Uterus (tissue), 4 donors: ENCODE data around the gene SPOCK1. TPM values are rescaled to one million over a fixed set of nuclear protein-coding genes. Genes with fewer than 3 reads are reported as not detected.

ENCODE experiments used
- DNase-seq, 2 donors: peaks; one replicate each; pipeline ENCODE4 v3.0.0-alpha.2; 2019 to 2020
- H3K27ac ChIP-seq, 2 donors: fragments of 200-600 bp; sonication (generic); 1 replicate in 1 of 2; 2 replicates in 1 of 2; pipeline ENCODE4 v1.5.1; 2016 to 2018
- H3K27me3 ChIP-seq, 2 donors: fragments of 200-600 bp; sonication (generic); one replicate each; pipeline ENCODE4 v1.5.1; 2018 to 2019; ENCODE audit warnings: control low read depth in 1 of 2
- H3K36me3 ChIP-seq, 2 donors: fragments of 200-600 bp; sonication (generic); one replicate each; pipeline ENCODE4 v1.5.1; 2019; ENCODE audit warnings: control low read depth in 1 of 2
- H3K4me1 ChIP-seq, 2 donors: fragments of 200-600 bp; sonication (generic); one replicate each; pipeline ENCODE4 v1.5.1; 2018 to 2019; ENCODE audit warnings: control low read depth in 1 of 2
- H3K4me3 ChIP-seq, 2 donors: fragments of 200-600 bp; sonication (generic); 1 replicate in 1 of 2; 2 replicates in 1 of 2; pipeline ENCODE4 v1.5.1; 2018 to 2019; ENCODE audit warnings: mild to moderate bottlenecking in 1 of 2
- H3K9me3 ChIP-seq, 2 donors: fragments of 200-600 bp; sonication (generic); one replicate each; pipeline ENCODE4 v1.5.1; 2019; ENCODE audit warnings: control low read depth in 1 of 2
- CTCF ChIP-seq, 4 experiments: fragments of 200-600 bp in 2 of 4; fragments of 450-650 bp in 2 of 4; sonication (generic) in 2 of 4; IDR thresholded peaks; one replicate each; pipeline ENCODE4 v1.5.1; 2016 to 2019; ENCODE audit warnings: antibody characterized with exemption in 4 of 4, mild to moderate bottlenecking in 2 of 4, moderate library complexity in 1 of 4
- POLR2A ChIP-seq, 2 donors: fragments of 450-650 bp; IDR thresholded peaks; one replicate each; pipeline ENCODE4 v1.6.1; 2016; ENCODE audit warnings: antibody characterized with exemption in 2 of 2, mild to moderate bottlenecking in 1 of 2, moderate library complexity in 1 of 2
- intact Hi-C: fragments of 100-400 bp; cut with DNase I; formaldehyde crosslinking; loops from one replicate; pipeline ENCODE4 v1.15.1; 2023; ENCODE audit warnings: low total_unique reads
- total RNA-seq, 4 donors: library from RNA; depleted of rRNA in 3 of 4; stranded (reverse); fragments of >200 nt in 3 of 4; gene quantifications; one replicate each; pipeline versions ENCODE4 v1.1.0 to v1.2.4, GENCODE V29; 2014 to 2023
- donor health status: DM: yes; HTN: yes; CAD: no.

Gene SPOCK1
- total RNA-seq, 4 donors from 2014 or later, result 31.8 to 131 (median 45.1) TPM

- TF ChIP-seq POLR2A (IDR thresholded peaks at IDR 0.05) (no peak), CTCF (IDR thresholded peaks at IDR 0.05) (no peak)
- Histone ChIP-seq H3K9me3 (no peaks in the 10 kb centered on the region), H3K4me3 (no peak overlapping the region), H3K27ac (no peak overlapping the region), H3K36me3 (no peaks in the 10 kb centered on the region), H3K4me1 (no peaks in the 10 kb centered on the region), H3K27me3 (no peaks in the 10 kb centered on the region)
- intact Hi-C loops, result no loop called here
- DNase-seq, result no peak
Measured at GRCh38 chr5:137026296-137026695, 472.8 kb downstream of the SPOCK1 start.

DNA sequence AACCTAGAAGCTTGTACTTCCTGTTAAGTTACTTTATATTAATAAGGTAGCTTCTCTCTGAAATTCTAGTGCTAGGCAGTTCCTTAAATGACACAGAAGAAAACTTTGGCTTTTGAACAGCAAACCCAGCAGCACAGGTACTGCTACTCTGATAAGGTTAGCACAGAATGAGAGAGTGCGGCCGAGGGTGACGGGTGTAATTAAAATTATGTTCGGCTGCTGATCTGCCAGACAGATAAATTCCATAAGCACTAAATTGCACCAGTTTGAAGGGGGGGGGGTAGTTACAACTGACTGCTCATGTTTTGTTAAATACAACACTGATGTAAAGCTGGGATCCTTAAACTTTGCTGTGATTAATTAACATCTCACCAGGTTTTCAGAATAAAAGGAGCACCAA is 475.1 kb downstream of the SPOCK1 start:
- H3K4me3 ChIP-seq, result no peak overlapping the region
- no peak overlapping the region for H3K27ac ChIP-seq
- no peaks in the 10 kb centered on the region for H3K36me3 ChIP-seq
- intact Hi-C loops, result no loop called here
- no peaks in the 10 kb centered on the region for H3K27me3 ChIP-seq
- no peaks in the 10 kb centered on the region for H3K9me3 ChIP-seq
- H3K4me1 ChIP-seq, result no peaks in the 10 kb centered on the region
- DNase-seq, result no peak
- TF ChIP-seq POLR2A (IDR thresholded peaks at IDR 0.05) (no peak), CTCF (IDR thresholded peaks at IDR 0.05) (no peak)

- intact Hi-C loops, result no loop called here
- no peak for DNase-seq
- no peaks in the 10 kb centered on the region for H3K36me3 ChIP-seq
- H3K27ac ChIP-seq, result no peak overlapping the region
- no peaks in the 10 kb centered on the region for H3K9me3 ChIP-seq
- no peaks in the 10 kb centered on the region for H3K4me1 ChIP-seq
- TF ChIP-seq CTCF (IDR thresholded peaks at IDR 0.05) (no peak), POLR2A (IDR thresholded peaks at IDR 0.05) (no peak)
- no peaks in the 10 kb centered on the region for H3K27me3 ChIP-seq
- no peak overlapping the region for H3K4me3 ChIP-seq
Measured at GRCh38 chr5:137023371-137023770, 475.8 kb downstream of the SPOCK1 start.

DNA sequence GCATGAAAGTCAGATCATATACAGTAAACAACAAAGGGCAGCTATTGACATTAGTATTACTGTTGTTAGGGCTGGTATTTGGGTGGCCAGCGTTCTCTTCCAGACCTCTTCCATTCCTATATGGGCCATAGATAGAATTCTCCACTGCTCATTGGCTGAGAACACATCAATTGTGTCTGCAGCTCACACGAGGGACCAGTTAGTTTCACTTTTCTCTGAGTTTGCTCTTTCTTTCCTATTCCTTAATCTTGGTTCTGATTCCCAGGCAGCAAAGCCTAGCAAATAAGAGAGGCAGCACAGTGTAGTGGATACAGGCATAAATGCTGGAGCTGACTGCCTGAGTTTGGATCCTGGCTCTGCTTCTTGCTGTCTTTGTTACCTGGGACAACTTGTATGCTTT is 476.4 kb downstream of the SPOCK1 start:
- Histone ChIP-seq H3K27me3 (no peaks in the 10 kb centered on the region), H3K27ac (no peak overlapping the region), H3K4me1 (no peaks in the 10 kb centered on the region), H3K36me3 (no peaks in the 10 kb centered on the region), H3K9me3 (no peaks in the 10 kb centered on the region), H3K4me3 (no peak overlapping the region)
- no peak for DNase-seq
- intact Hi-C loops, result no loop called here
- TF ChIP-seq CTCF (IDR thresholded peaks at IDR 0.05) (no peak), POLR2A (IDR thresholded peaks at IDR 0.05) (no peak)

DNA sequence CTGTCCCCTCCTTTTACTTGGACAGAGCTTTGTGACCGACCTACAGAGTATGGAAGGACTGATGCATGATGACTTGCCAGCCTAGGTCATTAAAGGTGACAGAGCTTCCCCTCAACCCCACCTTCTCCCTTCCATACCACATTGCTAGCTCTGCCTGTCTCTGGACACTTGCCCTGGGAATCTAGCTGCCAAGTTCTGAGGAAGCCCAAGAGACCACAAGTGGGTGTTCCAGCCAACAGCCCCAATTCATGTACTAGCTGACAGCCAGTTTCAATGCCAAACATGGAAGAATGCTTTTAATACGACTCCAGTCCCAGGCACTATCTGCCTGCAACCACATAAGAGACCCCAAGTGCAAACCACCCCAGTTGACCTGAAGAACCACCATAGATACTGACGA is 477.1 kb downstream of the SPOCK1 start:
- Histone ChIP-seq H3K27ac (no peak overlapping the region), H3K9me3 (no peaks in the 10 kb centered on the region), H3K27me3 (no peaks in the 10 kb centered on the region), H3K36me3 (no peaks in the 10 kb centered on the region), H3K4me3 (no peak overlapping the region), H3K4me1 (no peaks in the 10 kb centered on the region)
- intact Hi-C loops, result no loop called here
- TF ChIP-seq POLR2A (IDR thresholded peaks at IDR 0.05) (no peak), CTCF (IDR thresholded peaks at IDR 0.05) (no peak)
- DNase-seq, result peak in 1 of 2 donors; percentile 23
